Measurements from ENCODE around the gene ASB16.
A peak's percentile ranks its signal among the peaks of the same experiment; 100 is the strongest.
"Not testable (repeated sequence)": the region's sequence is repeated elsewhere in the genome, so short reads cannot be mapped to it uniquely, and the experiment has no call there.

The ASB16 gene

GRCh38 chr17:44170499-44171201, at the start of gene ASB16:
ASB16 (plus strand) TSS chr17:44170704; CDS start chr17:44170790, 86 bp downstream.
- Mint-ChIP-seq H3K27me3 (peaks cover 5% of the 10 kb centered on the region), H3K27ac (no peak within 1 kb of the TSS), H3K4me1 (ENCODE audit: low read depth) (peaks cover 8% of the 10 kb centered on the region), H3K4me3 (no peak within 1 kb of the TSS), H3K9me3 (no peaks in the 10 kb centered on the region), H3K36me3 (ENCODE audit: low read depth) (peaks cover 11% of the 10 kb centered on the region)
- intact Hi-C loops (cut with micrococcal nuclease) = no loop called here

- intact Hi-C loops (cut with micrococcal nuclease) = no loop called here
- H3K27ac Mint-ChIP-seq = no peak overlapping the region
- no peak overlapping the region for H3K4me3 Mint-ChIP-seq
- H3K27me3 Mint-ChIP-seq = no peaks in the 10 kb centered on the region
- peaks cover 48% of the 10 kb centered on the region for H3K36me3 Mint-ChIP-seq (ENCODE audit: low read depth)
- H3K9me3 Mint-ChIP-seq = no peaks in the 10 kb centered on the region
- peaks cover 43% of the 10 kb centered on the region for H3K4me1 Mint-ChIP-seq (ENCODE audit: low read depth)
Observed at GRCh38 chr17:44120851-44121605, 49.5 kb upstream of the ASB16 start.

GRCh38 chr17:44121997-44122815, 48.3 kb upstream of the ASB16 start:
- H3K27me3 Mint-ChIP-seq = no peaks in the 10 kb centered on the region
- intact Hi-C loops (cut with micrococcal nuclease) = loop anchor here (2.0 kb wide), 1 partner anchor 19 kb away; the partner anchor contains the start of gene HROB
- peaks cover 36% of the 10 kb centered on the region for H3K36me3 Mint-ChIP-seq (ENCODE audit: low read depth)
- no peaks in the 10 kb centered on the region for H3K9me3 Mint-ChIP-seq
- H3K4me3 Mint-ChIP-seq = peak overlapping the region; percentile 90
- H3K4me1 Mint-ChIP-seq (ENCODE audit: low read depth) = peaks cover 41% of the 10 kb centered on the region
- H3K27ac Mint-ChIP-seq = peak overlapping the region; percentile 96

- Mint-ChIP-seq H3K27me3 (no peaks in the 10 kb centered on the region), H3K9me3 (no peaks in the 10 kb centered on the region), H3K36me3 (ENCODE audit: low read depth) (peaks cover 29% of the 10 kb centered on the region), H3K27ac (peak overlapping the region; percentile 96), H3K4me3 (peak overlapping the region; percentile 90), H3K4me1 (ENCODE audit: low read depth) (peaks cover 41% of the 10 kb centered on the region)
- intact Hi-C loops (cut with micrococcal nuclease) = loop anchor here (1.0 to 2.0 kb wide), 2 partner anchors 18 to 25 kb away; partner anchors contain the start of gene HROB
Observed at GRCh38 chr17:44122816-44123355, 47.6 kb upstream of the ASB16 start.

- Mint-ChIP-seq H3K36me3 (ENCODE audit: low read depth) (peaks cover 26% of the 10 kb centered on the region), H3K27me3 (no peaks in the 10 kb centered on the region), H3K27ac (peak within 1 kb of the TSS; percentile 96), H3K4me3 (peak within 1 kb of the TSS; percentile 90), H3K9me3 (no peaks in the 10 kb centered on the region), H3K4me1 (ENCODE audit: low read depth) (peaks cover 41% of the 10 kb centered on the region)
- intact Hi-C loops (cut with micrococcal nuclease) = loop anchor here (1.0 to 2.0 kb wide), 3 partner anchors 17 to 63 kb away; partner anchors contain the start of genes HROB and TMUB2
Observed at GRCh38 chr17:44123356-44124117, 47.0 kb upstream of the ASB16 start, which contains the start of gene HDAC5. HDAC5 (minus strand) TSS chr17:44123641; CDS start chr17:44117515, 6,126 bp downstream.

GRCh38 chr17:44124118-44124438, 46.4 kb upstream of the ASB16 start:
- no peaks in the 10 kb centered on the region for H3K9me3 Mint-ChIP-seq
- H3K36me3 Mint-ChIP-seq (ENCODE audit: low read depth) = peaks cover 26% of the 10 kb centered on the region
- H3K4me3 Mint-ChIP-seq = peak overlapping the region; percentile 90
- intact Hi-C loops (cut with micrococcal nuclease) = loop anchor here (1.0 kb wide), 1 partner anchor 62 kb away; the partner anchor contains the start of gene TMUB2
- no peaks in the 10 kb centered on the region for H3K27me3 Mint-ChIP-seq
- H3K4me1 Mint-ChIP-seq (ENCODE audit: low read depth) = peaks cover 35% of the 10 kb centered on the region
- peak overlapping the region; percentile 96 for H3K27ac Mint-ChIP-seq

- Mint-ChIP-seq H3K36me3 (ENCODE audit: low read depth) (peaks cover 6% of the 10 kb centered on the region), H3K9me3 (no peaks in the 10 kb centered on the region)
- intact Hi-C loops (cut with micrococcal nuclease) = no loop called here
Observed at GRCh38 chr17:44128383-44128782, 42.1 kb upstream of the ASB16 start.

GRCh38 chr17:44130693-44131349, 39.7 kb upstream of the ASB16 start:
- intact Hi-C loops (cut with micrococcal nuclease) = no loop called here
- Mint-ChIP-seq H3K4me1 (ENCODE audit: low read depth) (peaks cover 11% of the 10 kb centered on the region), H3K36me3 (ENCODE audit: low read depth) (no peaks in the 10 kb centered on the region), H3K4me3 (no peak overlapping the region), H3K9me3 (no peaks in the 10 kb centered on the region), H3K27me3 (no peaks in the 10 kb centered on the region), H3K27ac (no peak overlapping the region)

More at GRCh38 chr17:44128383-44128782, 42.1 kb upstream of the ASB16 start:
- H3K27ac Mint-ChIP-seq = no peak overlapping the region
- no peak overlapping the region for H3K4me3 Mint-ChIP-seq
- no peaks in the 10 kb centered on the region for H3K27me3 Mint-ChIP-seq
- peaks cover 13% of the 10 kb centered on the region for H3K4me1 Mint-ChIP-seq (ENCODE audit: low read depth)

- H3K9me3 Mint-ChIP-seq; H3K4me3 Mint-ChIP-seq; H3K36me3 Mint-ChIP-seq (ENCODE audit: low read depth); H3K27ac Mint-ChIP-seq; intact Hi-C loops (cut with micrococcal nuclease); H3K27me3 Mint-ChIP-seq: not testable (repeated sequence)
- peaks cover 11% of the 10 kb centered on the region for H3K4me1 Mint-ChIP-seq (ENCODE audit: low read depth)
Observed at GRCh38 chr17:44131372-44131771, 39.1 kb upstream of the ASB16 start.

GRCh38 chr17:44132275-44132821, 38.2 kb upstream of the ASB16 start:
- H3K9me3 Mint-ChIP-seq = no peaks in the 10 kb centered on the region
- intact Hi-C loops (cut with micrococcal nuclease) = no loop called here
- no peaks in the 10 kb centered on the region for H3K36me3 Mint-ChIP-seq (ENCODE audit: low read depth)
- H3K4me3 Mint-ChIP-seq = no peak overlapping the region
- H3K27me3 Mint-ChIP-seq = peaks cover 1% of the 10 kb centered on the region
- no peak overlapping the region for H3K27ac Mint-ChIP-seq
- H3K4me1 Mint-ChIP-seq (ENCODE audit: low read depth) = peaks cover 11% of the 10 kb centered on the region

- Mint-ChIP-seq H3K4me3 (no peak overlapping the region), H3K9me3 (no peaks in the 10 kb centered on the region), H3K27ac (no peak overlapping the region), H3K4me1 (ENCODE audit: low read depth) (peaks cover 25% of the 10 kb centered on the region), H3K27me3 (peaks cover 3% of the 10 kb centered on the region), H3K36me3 (ENCODE audit: low read depth) (no peaks in the 10 kb centered on the region)
- intact Hi-C loops (cut with micrococcal nuclease) = no loop called here
Observed at GRCh38 chr17:44133918-44134476, 36.5 kb upstream of the ASB16 start.
